GM12878 (cell line): Measurements from ENCODE around the gene LSM10. TPM values are rescaled to one million over a fixed set of nuclear protein-coding genes. Genes with fewer than 3 reads are reported as not detected.
A peak's percentile ranks its signal among the peaks of the same experiment; 100 is the strongest.

Experiments
- ATF7 ChIP-seq: fragments of 450-650 bp; IDR thresholded peaks from 2 replicates; pipeline ENCODE4 v1.6.1; 2016; ENCODE audit warnings: low read depth, mild to moderate bottlenecking
- CHD4 ChIP-seq: fragments of 200-600 bp; sonication (generic); IDR thresholded peaks from 2 replicates; pipeline ENCODE4 v1.6.1; 2016; ENCODE audit warnings: mild to moderate bottlenecking
- ETV6 ChIP-seq, 2 experiments: fragments of 450-650 bp in 1 of 2; IDR thresholded peaks in 1 of 2; conservative IDR thresholded peaks in 1 of 2; 2 replicates each; pipeline ENCODE4 v1.6.1; 2014; ENCODE audit warnings: antibody characterized with exemption in 1 of 2, borderline replicate concordance in 1 of 2, low read depth in 1 of 2, mild to moderate bottlenecking in 1 of 2, moderate library complexity in 1 of 2
- NR2F1 ChIP-seq: fragments of 450-650 bp; conservative IDR thresholded peaks from 2 replicates; pipeline ENCODE4 v1.6.1; 2017; ENCODE audit warnings: mild to moderate bottlenecking
- TCF3 ChIP-seq: IDR thresholded peaks from 2 replicates; pipeline ENCODE4 v1.6.1; 2012; ENCODE audit warnings: low read depth, mild to moderate bottlenecking, low read length, borderline replicate concordance; ENCODE audit not compliant: insufficient read depth
- TCF7 ChIP-seq: IDR thresholded peaks from 2 replicates; pipeline ENCODE4 v1.6.1; 2014; ENCODE audit warnings: antibody characterized with exemption, borderline replicate concordance
- polyA plus RNA-seq, 11 experiments: library from polyadenylated mRNA; depleted of rRNA in 4 of 11; unstranded in 6 of 11; stranded (reverse) in 5 of 11; fragments of >200 nt; fragmentation: Nextera tagmentation in 4 of 11; fragmentation: Illumina TruSeq in 1 of 11; extraction: Ambion mirVana in 4 of 11; extraction: Trizol in 1 of 11; gene quantifications; 1 replicate in 1 of 11; 2 replicates in 10 of 11; pipeline versions ENCODE4 v1.2.1 to v1.2.3, GENCODE V29; 2011 to 2016; ENCODE audit warnings: inconsistent platforms in 2 of 11, missing spikeins in 2 of 11, low read depth in 1 of 11
- total RNA-seq, 4 experiments: library from RNA; depleted of rRNA in 3 of 4; stranded (reverse); fragments of >200 nt in 3 of 4; fragmentation: Illumina TruSeq in 1 of 4; extraction: Trizol in 1 of 4; gene quantifications; 2 replicates each; pipeline versions ENCODE4 v1.2.1 to v1.2.3, GENCODE V29; 2013 to 2021
- TF ChIP-seq, protein P1 (sequence below): fragments of 450-650 bp; IDR thresholded peaks from 2 replicates; pipeline ENCODE4 v1.6.1; 2017; ENCODE audit warnings: low read depth, mild to moderate bottlenecking, moderate library complexity
- TF ChIP-seq, protein P2 (sequence below): IDR thresholded peaks from 2 replicates; pipeline ENCODE4 v1.6.1; 2012; ENCODE audit warnings: improper control_type of control experiment, low read depth, low read length; ENCODE audit not compliant: insufficient replicate concordance
- TF ChIP-seq, protein P3 (sequence below): fragments of 450-650 bp; IDR thresholded peaks from 2 replicates; pipeline ENCODE4 v1.6.1; 2017; ENCODE audit warnings: borderline replicate concordance
- TF ChIP-seq, protein P4 (sequence below): fragments of 450-650 bp; conservative IDR thresholded peaks from 2 replicates; pipeline ENCODE4 v1.6.1; 2017; ENCODE audit warnings: mild to moderate bottlenecking, moderate library complexity
- TF ChIP-seq, protein P5 (sequence below): fragments of 150-350 bp; IDR thresholded peaks from 2 replicates; pipeline ENCODE4 v1.6.1; 2016; ENCODE audit warnings: low read depth, low read length

LSM10 gene
- total and polyA plus RNA-seq, 10 of the 15 experiments (the other 5 are each of a cell fraction or from before 2014, with no cell fraction given) = 13.1 to 103 (median 57.5) TPM

DNA sequence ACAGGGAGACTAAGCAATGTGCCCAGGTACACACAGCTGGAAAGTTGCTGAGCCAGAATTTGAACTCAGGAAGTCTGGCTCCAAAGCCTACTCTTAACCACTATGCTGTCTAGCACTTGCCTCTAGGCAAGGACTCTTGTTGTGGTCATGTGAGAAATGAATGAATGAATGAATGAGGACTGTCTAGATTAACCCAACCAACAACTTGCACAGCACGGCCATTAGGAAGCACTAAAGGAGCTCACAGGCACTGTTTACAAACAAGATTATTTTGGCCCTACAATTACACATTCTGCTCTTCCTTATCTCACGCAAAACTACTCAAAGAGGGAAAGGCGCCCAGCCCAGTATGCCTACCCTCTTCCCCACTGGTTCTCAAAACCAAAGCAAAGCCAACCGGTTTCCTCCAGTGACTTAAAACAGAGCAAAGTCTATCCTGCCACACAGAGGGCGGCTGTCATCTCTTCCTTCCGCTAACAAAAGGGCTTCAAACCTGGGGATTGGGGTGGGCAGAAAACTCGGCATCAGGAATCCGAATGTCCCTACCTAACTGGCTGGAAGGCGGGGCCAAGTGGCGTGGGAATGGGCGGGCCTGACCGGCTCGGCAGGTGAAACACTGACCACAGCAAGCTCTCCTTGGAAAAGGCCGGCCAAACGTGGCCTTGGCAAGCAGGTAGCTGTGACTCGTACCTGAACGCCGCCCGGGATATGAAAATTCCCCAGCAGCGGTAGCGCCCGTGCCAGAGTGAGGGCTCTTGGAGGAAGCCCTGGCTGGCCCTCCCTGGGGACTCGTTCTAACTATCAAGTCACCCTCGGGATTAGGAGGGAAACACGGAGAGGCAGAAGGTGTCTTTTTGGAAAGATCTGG is 12.9 kb downstream of the LSM10 start (continued):
- TF ChIP-seq, protein P1, sequence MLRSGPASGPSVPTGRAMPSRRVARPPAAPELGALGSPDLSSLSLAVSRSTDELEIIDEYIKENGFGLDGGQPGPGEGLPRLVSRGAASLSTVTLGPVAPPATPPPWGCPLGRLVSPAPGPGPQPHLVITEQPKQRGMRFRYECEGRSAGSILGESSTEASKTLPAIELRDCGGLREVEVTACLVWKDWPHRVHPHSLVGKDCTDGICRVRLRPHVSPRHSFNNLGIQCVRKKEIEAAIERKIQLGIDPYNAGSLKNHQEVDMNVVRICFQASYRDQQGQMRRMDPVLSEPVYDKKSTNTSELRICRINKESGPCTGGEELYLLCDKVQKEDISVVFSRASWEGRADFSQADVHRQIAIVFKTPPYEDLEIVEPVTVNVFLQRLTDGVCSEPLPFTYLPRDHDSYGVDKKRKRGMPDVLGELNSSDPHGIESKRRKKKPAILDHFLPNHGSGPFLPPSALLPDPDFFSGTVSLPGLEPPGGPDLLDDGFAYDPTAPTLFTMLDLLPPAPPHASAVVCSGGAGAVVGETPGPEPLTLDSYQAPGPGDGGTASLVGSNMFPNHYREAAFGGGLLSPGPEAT = 0 out of 2 replicates have a peak, but pooled peaks have one; percentile 16
- TF ChIP-seq TCF7 (no peak), TCF3 (no peak), ATF7 (no peak), ETV6 (conservative IDR thresholded peaks at IDR 0.05 in 1 of 2, IDR thresholded peaks at IDR 0.05 in 1 of 2; ENCODE audit: borderline replicate concordance in 1 of 2, low read depth in 1 of 2) (no peak), CHD4 (no peak), NR2F1 (no peak)
- TF ChIP-seq, protein P2, sequence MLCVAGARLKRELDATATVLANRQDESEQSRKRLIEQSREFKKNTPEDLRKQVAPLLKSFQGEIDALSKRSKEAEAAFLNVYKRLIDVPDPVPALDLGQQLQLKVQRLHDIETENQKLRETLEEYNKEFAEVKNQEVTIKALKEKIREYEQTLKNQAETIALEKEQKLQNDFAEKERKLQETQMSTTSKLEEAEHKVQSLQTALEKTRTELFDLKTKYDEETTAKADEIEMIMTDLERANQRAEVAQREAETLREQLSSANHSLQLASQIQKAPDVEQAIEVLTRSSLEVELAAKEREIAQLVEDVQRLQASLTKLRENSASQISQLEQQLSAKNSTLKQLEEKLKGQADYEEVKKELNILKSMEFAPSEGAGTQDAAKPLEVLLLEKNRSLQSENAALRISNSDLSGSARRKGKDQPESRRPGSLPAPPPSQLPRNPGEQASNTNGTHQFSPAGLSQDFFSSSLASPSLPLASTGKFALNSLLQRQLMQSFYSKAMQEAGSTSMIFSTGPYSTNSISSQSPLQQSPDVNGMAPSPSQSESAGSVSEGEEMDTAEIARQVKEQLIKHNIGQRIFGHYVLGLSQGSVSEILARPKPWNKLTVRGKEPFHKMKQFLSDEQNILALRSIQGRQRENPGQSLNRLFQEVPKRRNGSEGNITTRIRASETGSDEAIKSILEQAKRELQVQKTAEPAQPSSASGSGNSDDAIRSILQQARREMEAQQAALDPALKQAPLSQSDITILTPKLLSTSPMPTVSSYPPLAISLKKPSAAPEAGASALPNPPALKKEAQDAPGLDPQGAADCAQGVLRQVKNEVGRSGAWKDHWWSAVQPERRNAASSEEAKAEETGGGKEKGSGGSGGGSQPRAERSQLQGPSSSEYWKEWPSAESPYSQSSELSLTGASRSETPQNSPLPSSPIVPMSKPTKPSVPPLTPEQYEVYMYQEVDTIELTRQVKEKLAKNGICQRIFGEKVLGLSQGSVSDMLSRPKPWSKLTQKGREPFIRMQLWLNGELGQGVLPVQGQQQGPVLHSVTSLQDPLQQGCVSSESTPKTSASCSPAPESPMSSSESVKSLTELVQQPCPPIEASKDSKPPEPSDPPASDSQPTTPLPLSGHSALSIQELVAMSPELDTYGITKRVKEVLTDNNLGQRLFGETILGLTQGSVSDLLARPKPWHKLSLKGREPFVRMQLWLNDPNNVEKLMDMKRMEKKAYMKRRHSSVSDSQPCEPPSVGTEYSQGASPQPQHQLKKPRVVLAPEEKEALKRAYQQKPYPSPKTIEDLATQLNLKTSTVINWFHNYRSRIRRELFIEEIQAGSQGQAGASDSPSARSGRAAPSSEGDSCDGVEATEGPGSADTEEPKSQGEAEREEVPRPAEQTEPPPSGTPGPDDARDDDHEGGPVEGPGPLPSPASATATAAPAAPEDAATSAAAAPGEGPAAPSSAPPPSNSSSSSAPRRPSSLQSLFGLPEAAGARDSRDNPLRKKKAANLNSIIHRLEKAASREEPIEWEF = no peak
- TF ChIP-seq, protein P3, sequence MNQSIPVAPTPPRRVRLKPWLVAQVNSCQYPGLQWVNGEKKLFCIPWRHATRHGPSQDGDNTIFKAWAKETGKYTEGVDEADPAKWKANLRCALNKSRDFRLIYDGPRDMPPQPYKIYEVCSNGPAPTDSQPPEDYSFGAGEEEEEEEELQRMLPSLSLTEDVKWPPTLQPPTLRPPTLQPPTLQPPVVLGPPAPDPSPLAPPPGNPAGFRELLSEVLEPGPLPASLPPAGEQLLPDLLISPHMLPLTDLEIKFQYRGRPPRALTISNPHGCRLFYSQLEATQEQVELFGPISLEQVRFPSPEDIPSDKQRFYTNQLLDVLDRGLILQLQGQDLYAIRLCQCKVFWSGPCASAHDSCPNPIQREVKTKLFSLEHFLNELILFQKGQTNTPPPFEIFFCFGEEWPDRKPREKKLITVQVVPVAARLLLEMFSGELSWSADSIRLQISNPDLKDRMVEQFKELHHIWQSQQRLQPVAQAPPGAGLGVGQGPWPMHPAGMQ = no peak
- TF ChIP-seq, protein P4, sequence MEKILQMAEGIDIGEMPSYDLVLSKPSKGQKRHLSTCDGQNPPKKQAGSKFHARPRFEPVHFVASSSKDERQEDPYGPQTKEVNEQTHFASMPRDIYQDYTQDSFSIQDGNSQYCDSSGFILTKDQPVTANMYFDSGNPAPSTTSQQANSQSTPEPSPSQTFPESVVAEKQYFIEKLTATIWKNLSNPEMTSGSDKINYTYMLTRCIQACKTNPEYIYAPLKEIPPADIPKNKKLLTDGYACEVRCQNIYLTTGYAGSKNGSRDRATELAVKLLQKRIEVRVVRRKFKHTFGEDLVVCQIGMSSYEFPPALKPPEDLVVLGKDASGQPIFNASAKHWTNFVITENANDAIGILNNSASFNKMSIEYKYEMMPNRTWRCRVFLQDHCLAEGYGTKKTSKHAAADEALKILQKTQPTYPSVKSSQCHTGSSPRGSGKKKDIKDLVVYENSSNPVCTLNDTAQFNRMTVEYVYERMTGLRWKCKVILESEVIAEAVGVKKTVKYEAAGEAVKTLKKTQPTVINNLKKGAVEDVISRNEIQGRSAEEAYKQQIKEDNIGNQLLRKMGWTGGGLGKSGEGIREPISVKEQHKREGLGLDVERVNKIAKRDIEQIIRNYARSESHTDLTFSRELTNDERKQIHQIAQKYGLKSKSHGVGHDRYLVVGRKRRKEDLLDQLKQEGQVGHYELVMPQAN = 0 out of 2 replicates have a peak, but pooled peaks have one; percentile 1
- TF ChIP-seq, protein P5, sequence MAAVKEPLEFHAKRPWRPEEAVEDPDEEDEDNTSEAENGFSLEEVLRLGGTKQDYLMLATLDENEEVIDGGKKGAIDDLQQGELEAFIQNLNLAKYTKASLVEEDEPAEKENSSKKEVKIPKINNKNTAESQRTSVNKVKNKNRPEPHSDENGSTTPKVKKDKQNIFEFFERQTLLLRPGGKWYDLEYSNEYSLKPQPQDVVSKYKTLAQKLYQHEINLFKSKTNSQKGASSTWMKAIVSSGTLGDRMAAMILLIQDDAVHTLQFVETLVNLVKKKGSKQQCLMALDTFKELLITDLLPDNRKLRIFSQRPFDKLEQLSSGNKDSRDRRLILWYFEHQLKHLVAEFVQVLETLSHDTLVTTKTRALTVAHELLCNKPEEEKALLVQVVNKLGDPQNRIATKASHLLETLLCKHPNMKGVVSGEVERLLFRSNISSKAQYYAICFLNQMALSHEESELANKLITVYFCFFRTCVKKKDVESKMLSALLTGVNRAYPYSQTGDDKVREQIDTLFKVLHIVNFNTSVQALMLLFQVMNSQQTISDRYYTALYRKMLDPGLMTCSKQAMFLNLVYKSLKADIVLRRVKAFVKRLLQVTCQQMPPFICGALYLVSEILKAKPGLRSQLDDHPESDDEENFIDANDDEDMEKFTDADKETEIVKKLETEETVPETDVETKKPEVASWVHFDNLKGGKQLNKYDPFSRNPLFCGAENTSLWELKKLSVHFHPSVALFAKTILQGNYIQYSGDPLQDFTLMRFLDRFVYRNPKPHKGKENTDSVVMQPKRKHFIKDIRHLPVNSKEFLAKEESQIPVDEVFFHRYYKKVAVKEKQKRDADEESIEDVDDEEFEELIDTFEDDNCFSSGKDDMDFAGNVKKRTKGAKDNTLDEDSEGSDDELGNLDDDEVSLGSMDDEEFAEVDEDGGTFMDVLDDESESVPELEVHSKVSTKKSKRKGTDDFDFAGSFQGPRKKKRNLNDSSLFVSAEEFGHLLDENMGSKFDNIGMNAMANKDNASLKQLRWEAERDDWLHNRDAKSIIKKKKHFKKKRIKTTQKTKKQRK = no peak
